AG04450 (cell line): ENCODE data around the gene WDR1. TPM values are rescaled to one million over a fixed set of nuclear protein-coding genes. Genes with fewer than 3 reads are reported as not detected.

Experiments
- CTCF ChIA-PET: fragments of 300-600, 350-600 bp; formaldehyde crosslinking; extraction: SDS; loops from one replicate; lab custom pipeline; 2022; ENCODE audit warnings: antibody characterized with exemption, inconsistent platforms; lab: Charles Lee
- POLR2A ChIA-PET: fragments of 350-600 bp; formaldehyde crosslinking; extraction: SDS; loops from one replicate; lab custom pipeline; 2021; ENCODE audit warnings: antibody characterized with exemption, inconsistent platforms; lab: Yijun Ruan, JAX
- DNase-seq: peaks from one replicate; pipeline ENCODE4 v3.0.0-alpha.2; 2011; ENCODE audit warnings: low read depth, low spot score
- H3K27ac ChIP-seq: one replicate; pipeline ENCODE4 v1.5.1; 2012; ENCODE audit warnings: low read depth, low read length, control low read depth
- H3K27me3 ChIP-seq: one replicate; pipeline ENCODE4 v1.6.0; 2012; ENCODE audit warnings: low read length; ENCODE audit not compliant: control insufficient read depth, insufficient read depth
- H3K4me3 ChIP-seq: 2 replicates; pipeline ENCODE4 v1.5.1; 2011; ENCODE audit warnings: mild to moderate bottlenecking, low read depth, low read length, control low read depth
- H3K9me3 ChIP-seq: 2 replicates; pipeline ENCODE4 v1.5.1; 2012; ENCODE audit warnings: low read length; ENCODE audit not compliant: control insufficient read depth, insufficient read depth
- polyA plus RNA-seq: library from polyadenylated mRNA; depleted of rRNA; stranded (reverse); fragments of >200 nt; gene quantifications from 2 replicates; pipeline ENCODE4 v1.2.3, GENCODE V29; 2011
- TF ChIP-seq, protein P1 (sequence below): IDR thresholded peaks from 2 replicates; pipeline ENCODE4 v1.5.1; 2011; ENCODE audit warnings: low read depth, low read length, control low read depth, inconsistent platforms

The WDR1 gene
- polyA plus RNA-seq, 1 experiment, result 735 TPM

DNA sequence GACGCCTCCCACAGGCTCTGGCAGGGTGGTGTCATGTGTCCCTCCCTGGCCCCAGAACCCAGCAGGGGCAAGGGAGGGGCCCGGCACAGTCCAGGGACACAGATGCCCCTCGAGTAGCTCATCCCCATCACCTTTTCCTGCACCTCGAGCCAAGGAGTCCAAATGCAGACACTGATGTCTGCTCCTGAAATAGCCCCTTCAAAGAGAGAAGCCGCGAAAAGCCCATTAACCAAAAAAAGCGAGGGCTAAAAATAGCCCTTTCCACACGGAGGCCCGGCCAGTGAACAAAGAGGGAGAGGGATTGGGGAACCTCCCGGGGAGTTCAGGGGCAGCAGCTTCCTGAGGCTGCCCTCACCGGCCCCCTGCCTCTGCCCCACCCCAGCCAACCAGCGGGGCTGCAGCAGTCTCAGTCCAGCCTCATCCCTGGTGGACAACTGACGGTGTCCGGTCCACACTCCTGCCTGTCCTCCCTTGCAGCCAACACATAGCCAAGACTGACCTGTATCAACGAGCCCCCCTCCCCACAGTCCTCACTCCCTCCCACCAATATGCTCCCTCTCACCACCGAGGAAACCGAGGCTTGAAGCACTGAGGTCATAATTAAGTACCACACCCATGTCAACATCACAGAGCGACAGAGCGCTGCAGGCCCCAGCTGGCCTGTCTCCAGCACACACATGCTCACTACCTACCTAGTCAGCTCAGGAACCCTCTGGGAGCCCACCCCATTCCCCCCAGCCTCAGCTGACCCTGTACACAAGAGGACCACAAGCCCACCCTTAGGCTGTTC is 23.9 kb downstream of the WDR1 start:
- no peak for DNase-seq
- TF ChIP-seq, protein P1, sequence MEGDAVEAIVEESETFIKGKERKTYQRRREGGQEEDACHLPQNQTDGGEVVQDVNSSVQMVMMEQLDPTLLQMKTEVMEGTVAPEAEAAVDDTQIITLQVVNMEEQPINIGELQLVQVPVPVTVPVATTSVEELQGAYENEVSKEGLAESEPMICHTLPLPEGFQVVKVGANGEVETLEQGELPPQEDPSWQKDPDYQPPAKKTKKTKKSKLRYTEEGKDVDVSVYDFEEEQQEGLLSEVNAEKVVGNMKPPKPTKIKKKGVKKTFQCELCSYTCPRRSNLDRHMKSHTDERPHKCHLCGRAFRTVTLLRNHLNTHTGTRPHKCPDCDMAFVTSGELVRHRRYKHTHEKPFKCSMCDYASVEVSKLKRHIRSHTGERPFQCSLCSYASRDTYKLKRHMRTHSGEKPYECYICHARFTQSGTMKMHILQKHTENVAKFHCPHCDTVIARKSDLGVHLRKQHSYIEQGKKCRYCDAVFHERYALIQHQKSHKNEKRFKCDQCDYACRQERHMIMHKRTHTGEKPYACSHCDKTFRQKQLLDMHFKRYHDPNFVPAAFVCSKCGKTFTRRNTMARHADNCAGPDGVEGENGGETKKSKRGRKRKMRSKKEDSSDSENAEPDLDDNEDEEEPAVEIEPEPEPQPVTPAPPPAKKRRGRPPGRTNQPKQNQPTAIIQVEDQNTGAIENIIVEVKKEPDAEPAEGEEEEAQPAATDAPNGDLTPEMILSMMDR, result no peak
- ChIA-PET POLR2A (interaction anchor here (7.9 kb wide), 1 partner anchor 24 kb away, joined by 75 read pairs; the partner anchor contains the start of gene WDR1), CTCF (no interaction called here)
- Histone ChIP-seq H3K27me3 (no peaks in the 10 kb centered on the region), H3K27ac (peak overlapping the region; percentile 81), H3K9me3 (no peaks in the 10 kb centered on the region; the same call in 1 of the 2 replicates), H3K4me3 (no peak overlapping the region)

DNA sequence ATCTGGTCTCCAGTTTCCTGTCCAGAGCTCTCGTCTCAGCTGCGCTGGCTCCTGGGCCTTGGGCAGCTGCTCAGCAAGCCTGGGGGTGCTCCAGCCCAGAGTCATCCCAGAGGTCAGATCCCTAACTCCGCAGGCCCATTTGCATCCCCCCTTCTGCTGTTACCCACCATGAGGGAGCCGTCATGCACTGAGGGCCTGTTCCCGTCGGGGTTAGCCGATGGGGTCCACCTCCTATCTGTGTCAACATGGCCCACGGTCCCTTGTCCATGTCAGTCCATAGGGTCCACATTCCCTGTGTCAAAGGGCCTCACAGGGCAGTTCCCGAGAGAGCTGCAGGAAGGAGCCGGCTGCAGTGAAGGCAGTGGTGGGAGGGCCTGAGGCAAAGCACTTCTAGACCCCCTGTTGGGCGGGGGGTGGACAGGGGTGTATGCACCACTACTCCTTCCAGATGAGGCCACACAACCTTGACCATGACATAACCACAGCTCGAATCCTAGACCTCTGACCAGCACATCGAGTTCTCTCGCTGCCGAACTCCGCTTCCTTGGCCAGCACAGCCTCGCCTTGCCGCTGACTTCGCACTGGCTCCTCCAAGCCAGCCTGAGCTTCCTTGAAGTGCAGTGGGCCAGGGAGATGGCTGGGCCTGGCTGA is 24.9 kb downstream of the WDR1 start:
- POLR2A ChIA-PET, result interaction anchor here (7.9 kb wide), 1 partner anchor 25 kb away, joined by 75 read pairs; the partner anchor contains the start of gene WDR1

DNA sequence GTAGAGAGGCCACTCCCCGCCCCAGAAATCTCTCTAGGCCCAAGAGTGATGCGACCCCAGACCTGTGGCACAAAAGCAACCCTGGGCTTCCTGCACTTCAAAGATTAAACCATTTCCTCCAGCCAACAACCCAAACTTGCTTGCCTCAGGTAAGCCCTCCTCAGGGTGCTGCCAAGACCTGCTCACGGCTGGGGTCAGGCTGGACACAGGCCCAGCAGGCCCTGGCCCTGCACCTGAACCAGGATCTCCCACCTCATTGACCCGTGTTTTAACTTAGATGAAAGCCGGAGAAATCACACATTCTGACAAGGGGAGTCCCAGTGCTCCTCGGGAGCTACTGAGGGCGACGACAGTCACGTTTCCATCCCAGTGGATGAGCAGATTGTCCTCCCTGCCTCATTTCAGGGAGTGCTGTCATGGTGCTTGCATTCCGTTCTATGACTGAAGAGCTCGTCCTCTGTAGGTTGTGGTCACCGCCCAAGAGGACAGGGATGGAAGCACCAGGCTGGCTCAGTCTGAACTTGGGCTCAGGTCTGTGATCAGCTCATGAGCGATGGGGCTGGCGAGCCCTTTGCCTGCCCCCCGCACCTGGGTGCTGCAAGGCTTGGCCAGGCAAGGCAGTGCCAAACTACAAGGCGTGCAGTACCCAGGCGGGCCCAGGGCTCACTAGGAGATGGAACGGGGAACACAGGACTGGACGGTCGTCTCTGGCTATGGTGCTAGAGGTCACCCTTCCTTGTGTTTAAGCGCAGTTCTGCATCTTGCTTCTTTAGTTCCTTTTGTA is 25.9 kb downstream of the WDR1 start:
- ChIA-PET POLR2A (interaction anchor here (0.9 kb wide), 1 partner anchor 10 kb away, joined by 3 read pairs; no protein-coding TSS in a partner anchor), CTCF (no interaction called here)
- TF ChIP-seq, protein P1, result no peak
- H3K9me3 ChIP-seq, result no peaks in the 10 kb centered on the region; the same call in 1 of the 2 replicates
- no peak for DNase-seq
- H3K27me3 ChIP-seq, result no peaks in the 10 kb centered on the region
- no peak overlapping the region for H3K4me3 ChIP-seq
- H3K27ac ChIP-seq, result peak overlapping the region; percentile 31

More for the DNA sequence above, 24.9 kb downstream of the WDR1 start:
- CTCF ChIA-PET, result interaction anchor here (0.6 kb wide), 1 partner anchor 26 kb away, joined by 3 read pairs; no protein-coding TSS in a partner anchor
- TF ChIP-seq, protein P1, result no peak
- Histone ChIP-seq H3K9me3 (no peaks in the 10 kb centered on the region; the same call in 1 of the 2 replicates), H3K27me3 (no peaks in the 10 kb centered on the region), H3K4me3 (no peak overlapping the region), H3K27ac (no peak overlapping the region)
- DNase-seq, result no peak

DNA sequence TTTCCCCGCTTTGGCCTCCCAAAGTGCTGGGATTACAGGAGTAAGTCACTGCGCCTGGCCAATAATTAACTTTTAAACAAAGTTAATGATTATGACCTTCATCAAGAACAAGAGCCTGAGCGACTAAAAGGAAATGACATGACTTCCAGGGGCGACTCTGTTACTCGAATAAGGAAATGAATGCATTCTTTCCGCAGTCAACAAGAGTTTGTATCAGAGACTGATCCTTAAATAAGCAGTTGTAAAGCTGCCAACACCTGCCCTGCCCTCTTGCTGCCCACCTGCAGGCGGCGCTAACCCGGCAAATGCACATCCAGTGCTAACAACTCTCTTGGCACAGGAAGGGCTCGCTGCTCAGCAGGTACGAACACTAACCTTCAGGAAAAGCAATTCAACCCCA is 27.3 kb downstream of the WDR1 start:
- ChIA-PET CTCF (no interaction called here), POLR2A (interaction anchor here (0.9 to 1.1 kb wide), 2 partner anchors 9 to 18 kb away, joined by 3 to 4 read pairs; no protein-coding TSS in a partner anchor)
- no peak overlapping the region for H3K27ac ChIP-seq
- no peak overlapping the region for H3K4me3 ChIP-seq
- no peaks in the 10 kb centered on the region; the same call in 1 of the 2 replicates for H3K9me3 ChIP-seq
- TF ChIP-seq, protein P1, result peak; percentile 37; the same call in 1 of the 2 replicates
- DNase-seq, result no peak
- H3K27me3 ChIP-seq, result no peaks in the 10 kb centered on the region
